Activated T-cell treated with anti-CD3 and anti-CD28 coated beads, Interleukin-2, amount 50 U/mL, for 4 hours (primary cell): Measurements from ENCODE around the gene ALDOA. TPM values are rescaled to one million over a fixed set of nuclear protein-coding genes. Genes with fewer than 3 reads are reported as not detected.

ENCODE experiments used
- ATAC-seq, 2 donors: fragments of 200-7000 bp; cut with Tn5 transposase; one replicate each; pipeline ENCODE4 v1.10.0; 2021
- DNase-seq: peaks from one replicate; pipeline ENCODE4 v3.0.0-alpha.2; 2020
- H3K27me3 Mint-ChIP-seq: one replicate; pipeline ENCODE4 v1.8.0; 2021; ENCODE audit warnings: low read depth, mixed read lengths
- H3K36me3 Mint-ChIP-seq: one replicate; pipeline ENCODE4 v1.8.0; 2022; ENCODE audit warnings: mixed read lengths; ENCODE audit not compliant: insufficient read depth
- H3K4me1 Mint-ChIP-seq: one replicate; pipeline ENCODE4 v1.8.0; 2021; ENCODE audit warnings: low read depth, mixed read lengths
- H3K4me3 Mint-ChIP-seq: one replicate; pipeline ENCODE4 v1.8.0; 2021; ENCODE audit warnings: mild to moderate bottlenecking, moderate library complexity, mixed read lengths
- H3K9me3 Mint-ChIP-seq: one replicate; pipeline ENCODE4 v1.8.0; 2021; ENCODE audit warnings: mixed read lengths
- total RNA-seq, 3 donors: library from RNA; stranded (reverse); gene quantifications; one replicate each; pipeline ENCODE4 v1.2.1, GENCODE V29; 2021

The ALDOA gene
- total RNA-seq, 3 donors from 2014 or later = 2,101 to 2,362 (median 2,220) TPM

GRCh38 chr16:30119428-30119827, 53.9 kb downstream of the ALDOA start:
- Mint-ChIP-seq H3K9me3 (no peaks in the 10 kb centered on the region), H3K27me3 (no peaks in the 10 kb centered on the region), H3K4me3 (no peak overlapping the region), H3K36me3 (no peaks in the 10 kb centered on the region), H3K4me1 (peaks cover 23% of the 10 kb centered on the region)
- DNase-seq = no peak
- no peak for ATAC-seq

Other genes starting within 250 kb of the ALDOA start
- gene PAGR1, start 249.6 kb upstream of the ALDOA start, total RNA-seq = 10 to 100 TPM; 35.2 to 40.9 (median 40.7) TPM
- 10 to 100 TPM; 80.6 to 86.4 (median 85.8) TPM for gene MVP, start 245.3 kb upstream of the ALDOA start, total RNA-seq
- 10 to 100 TPM; 56.7 to 61.0 (median 59.7) TPM for gene CDIPT, start 202.5 kb upstream of the ALDOA start, total RNA-seq
- under 1 TPM in 2 of 3 donors, not detected in 1; 0.18 to 0.33 TPM for gene SEZ6L2, start 166.2 kb upstream of the ALDOA start, total RNA-seq
- 1 to 10 TPM; 2.1 to 3.4 (median 3.2) TPM for gene ASPHD1, start 165.3 kb upstream of the ALDOA start, total RNA-seq
- gene KCTD13, start 139.5 kb upstream of the ALDOA start, total RNA-seq = 10 to 100 TPM; 42.7 to 45.4 (median 44.1) TPM
- 10 to 100 TPM; 19.3 to 30.8 (median 27.7) TPM for gene TMEM219, start 103.7 kb upstream of the ALDOA start, total RNA-seq
- 10 to 100 TPM; 34.9 to 37.9 (median 37.8) TPM for gene TAOK2, start 91.9 kb upstream of the ALDOA start, total RNA-seq
- 10 to 100 TPM; 43.4 to 52.5 (median 50.7) TPM for gene HIRIP3, start 70.1 kb upstream of the ALDOA start, total RNA-seq
- gene INO80E, start 69.5 kb upstream of the ALDOA start, total RNA-seq = 100 to 1,000 TPM; 103 to 113 (median 112) TPM
- 1 to 10 TPM in 2 of 3 donors, under 1 TPM in 1; 0.49 to 2.5 (median 1.1) TPM for gene DOC2A, start 54.7 kb upstream of the ALDOA start, total RNA-seq
- not detected for gene C16orf92, start 42.6 kb upstream of the ALDOA start, total RNA-seq
- under 1 TPM; 0.22 to 0.33 (median 0.32) TPM for gene TLCD3B, start 34.5 kb upstream of the ALDOA start, total RNA-seq
- gene PPP4C, start 10.2 kb downstream of the ALDOA start, total RNA-seq = 100 to 1,000 TPM; 147 to 164 (median 152) TPM
- under 1 TPM; 0.33 to 0.87 (median 0.48) TPM for gene TBX6, start 26.2 kb downstream of the ALDOA start, total RNA-seq
- gene YPEL3, start 30.5 kb downstream of the ALDOA start, total RNA-seq = 1 to 10 TPM; 4.4 to 7.2 (median 6.1) TPM
- gene GDPD3, start 47.8 kb downstream of the ALDOA start, total RNA-seq = 1 to 10 TPM in 2 of 3 donors, under 1 TPM in 1; 0.76 to 3.3 (median 2.7) TPM
- 10 to 100 TPM; 29.1 to 37.5 (median 32.6) TPM for gene MAPK3, start 57.5 kb downstream of the ALDOA start, total RNA-seq
- 100 to 1,000 TPM; 747 to 940 (median 832) TPM for gene CORO1A, start 117.8 kb downstream of the ALDOA start, total RNA-seq
- gene BOLA2B, start 127.9 kb downstream of the ALDOA start, total RNA-seq = 100 to 1,000 TPM; 468 to 531 (median 481) TPM
- 100 to 1,000 TPM in 1 of 3 donors, 10 to 100 TPM in 2; 84.5 to 110 (median 95.6) TPM for gene SLX1A, start 128.1 kb downstream of the ALDOA start, total RNA-seq
- 1 to 10 TPM; 6.8 to 7.6 (median 7.0) TPM for gene SULT1A3, start 133.5 kb downstream of the ALDOA start, total RNA-seq
- 10 to 100 TPM in 1 of 3 donors, 1 to 10 TPM in 2; 8.2 to 10.2 (median 8.3) TPM for gene NPIPB13, start 182.7 kb downstream of the ALDOA start, total RNA-seq